GM19324 (cell line): ENCODE results near the gene TBCD.

Experiments used
- ATAC-seq: cut with Tn5 transposase; IDR thresholded peaks from one replicate; pipeline ENCODE4 v1.9.1; 2021; ENCODE audit warnings: mild to moderate bottlenecking, moderate library complexity; ENCODE audit not compliant: unreplicated experiment, low FRiP score

TBCD gene

GRCh38 chr17:82808006-82808405 is 56.1 kb downstream of the TBCD start:
- no peak for ATAC-seq

DNA sequence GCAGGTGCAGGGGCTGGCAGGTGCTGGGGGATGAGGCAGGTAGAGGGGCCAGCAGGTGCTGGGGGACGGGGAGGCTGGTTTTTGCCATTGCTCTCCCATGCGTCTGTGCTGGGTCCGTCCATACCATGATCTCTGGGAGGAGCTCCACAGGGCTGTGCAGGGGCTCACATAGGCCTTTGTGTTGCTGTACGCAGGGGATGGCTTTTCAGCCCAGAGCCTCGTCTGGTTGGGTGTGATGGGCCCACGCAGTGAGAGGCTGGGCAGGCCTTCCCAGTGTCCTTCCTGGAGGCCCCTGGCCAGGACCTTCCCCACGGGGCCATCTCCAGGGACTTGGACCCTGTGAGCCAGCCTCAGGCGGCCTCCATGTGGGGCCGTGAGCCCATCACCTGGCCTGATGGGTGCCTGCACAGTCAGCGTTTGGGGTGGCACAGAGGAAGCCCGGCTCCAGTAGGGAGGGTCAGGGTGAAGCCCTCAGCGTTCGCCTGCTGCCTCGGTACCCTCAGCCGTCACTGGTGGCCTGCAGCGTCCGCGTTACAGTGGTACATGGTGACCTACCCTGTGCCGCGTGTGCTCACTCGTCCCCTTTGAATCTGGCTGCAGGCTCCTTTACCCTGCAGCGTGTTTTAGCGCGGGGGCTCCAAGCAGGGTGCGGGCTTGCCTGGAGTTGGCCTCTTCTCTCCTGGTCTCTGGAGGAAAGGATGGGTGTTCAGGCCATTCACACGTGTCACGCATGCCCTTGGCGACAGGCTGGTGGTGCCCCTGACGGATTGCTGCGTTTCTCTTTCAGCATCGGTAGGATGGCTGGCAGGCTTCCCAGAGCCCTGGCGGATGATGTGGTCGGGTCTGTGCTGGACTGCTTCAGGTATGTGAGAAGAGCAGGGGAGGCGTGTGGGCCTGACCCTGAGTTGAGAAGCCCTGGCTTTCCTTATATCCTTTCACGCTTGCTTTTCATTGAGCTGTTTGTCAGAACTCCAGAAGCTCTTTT is 57.3 kb downstream of the TBCD start:
- ATAC-seq: no peak

- ATAC-seq: no peak
Observed at GRCh38 chr17:82810644-82811430, 59.0 kb downstream of the TBCD start.

GRCh38 chr17:82812058-82812457 is 60.2 kb downstream of the TBCD start:
- ATAC-seq: no peak

DNA sequence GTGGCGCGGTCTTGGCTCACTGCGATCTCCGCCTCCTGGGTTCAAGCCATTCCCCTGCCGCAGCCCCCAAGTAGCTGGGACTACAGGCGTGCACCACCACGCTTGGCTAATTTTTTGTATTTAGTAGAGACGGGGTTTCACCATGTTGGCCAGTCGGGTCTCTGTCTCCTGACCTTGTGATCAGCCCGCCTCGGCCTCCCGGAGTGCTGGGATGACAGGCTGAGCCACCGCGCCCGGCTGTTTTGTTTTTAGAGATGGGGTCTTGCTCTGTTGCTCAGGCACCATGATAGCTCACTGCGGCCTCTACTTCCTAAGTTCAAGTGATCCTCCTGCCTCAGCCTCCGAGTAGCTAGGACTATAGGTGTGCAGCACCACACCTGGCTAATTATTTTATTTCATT is 60.7 kb downstream of the TBCD start:
- ATAC-seq: no peak

- no peak for ATAC-seq
Observed at GRCh38 chr17:82813299-82814051, 61.6 kb downstream of the TBCD start.

DNA sequence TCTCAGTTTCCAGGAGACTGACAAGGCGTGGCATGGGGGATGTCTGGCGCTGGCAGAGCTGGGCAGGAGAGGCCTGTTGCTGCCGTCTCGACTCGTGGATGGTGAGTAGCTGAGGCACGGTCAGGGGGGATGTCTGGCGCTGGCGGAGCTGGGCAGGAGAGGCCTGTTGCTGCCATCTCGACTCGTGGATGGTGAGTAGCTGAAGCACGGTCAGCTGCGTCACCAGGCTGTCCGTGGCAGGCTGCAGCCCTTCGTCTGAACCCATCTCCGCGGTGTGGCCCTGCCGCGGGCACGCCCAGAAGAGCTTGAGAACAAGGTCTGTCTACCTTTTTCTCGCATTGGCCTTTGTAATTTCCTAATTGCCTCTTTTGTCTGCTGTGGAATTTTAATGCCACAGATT is 63.0 kb downstream of the TBCD start:
- no peak for ATAC-seq

DNA sequence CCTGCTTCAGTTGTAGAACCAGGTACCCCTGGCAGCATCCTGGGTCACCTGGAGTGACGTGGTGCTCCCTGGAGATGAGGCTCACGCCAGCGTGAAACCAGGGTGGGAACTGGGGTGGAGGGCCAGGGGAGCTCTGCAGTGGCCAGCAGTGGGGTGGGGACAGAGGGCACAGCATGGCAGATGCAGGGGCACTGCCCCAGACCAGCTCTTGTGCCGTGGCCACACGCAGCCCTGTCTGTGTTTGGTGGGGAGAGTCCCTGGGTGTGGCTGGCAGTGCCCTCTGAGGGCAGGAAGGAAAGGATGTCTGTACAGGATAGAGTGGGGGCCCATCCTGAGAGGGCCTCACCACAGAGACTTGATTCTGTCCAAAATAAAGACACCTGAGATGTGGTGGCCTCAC is 63.5 kb downstream of the TBCD start:
- no peak for ATAC-seq

DNA sequence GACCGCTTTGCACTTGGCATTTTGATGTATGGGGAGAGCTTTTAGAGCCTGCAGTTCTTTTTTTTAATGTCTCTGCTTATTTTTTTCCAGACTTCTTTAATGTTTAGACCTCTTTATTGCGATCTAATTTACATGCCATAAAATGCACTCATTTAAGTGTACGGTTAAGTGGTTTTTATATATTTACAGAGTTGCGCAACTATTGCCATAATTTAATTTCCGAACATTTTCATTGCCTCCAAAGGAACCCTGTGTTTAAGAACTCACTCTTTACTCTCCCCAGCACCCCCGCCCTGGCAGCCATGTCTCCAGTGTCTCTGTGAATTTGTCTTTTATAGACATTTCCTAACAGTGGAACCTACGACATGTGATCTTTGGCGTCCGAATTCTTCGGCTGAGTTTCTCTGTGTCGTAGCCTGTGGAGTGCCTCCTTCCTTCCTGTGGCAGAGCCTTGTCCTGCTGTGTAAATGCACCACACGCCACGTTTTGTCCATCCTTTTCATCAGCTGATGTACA is 64.0 kb downstream of the TBCD start:
- no peak for ATAC-seq

DNA sequence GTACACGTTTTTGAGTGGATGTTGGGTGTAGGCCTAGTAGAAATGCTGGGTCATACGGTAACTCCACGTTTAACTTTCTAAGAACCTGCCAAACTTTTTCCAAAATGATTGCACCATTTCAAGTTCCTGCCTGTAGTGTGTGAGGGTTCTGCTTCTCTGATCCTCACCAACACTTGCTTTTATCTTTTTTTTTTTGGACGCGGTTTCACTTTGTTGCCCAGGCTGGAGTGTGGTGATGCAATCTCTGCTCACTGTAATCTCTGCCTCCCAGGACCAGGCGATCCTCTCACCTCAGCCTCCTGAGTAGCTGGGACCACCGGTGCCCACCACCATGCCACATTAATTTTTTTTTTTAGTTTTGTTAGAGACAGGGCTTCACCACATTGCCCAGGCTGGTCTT is 64.5 kb downstream of the TBCD start:
- no peak for ATAC-seq

- no peak for ATAC-seq
Observed at GRCh38 chr17:82817947-82818346, 66.1 kb downstream of the TBCD start.

- ATAC-seq: no peak
Observed at GRCh38 chr17:82820278-82821251, 68.7 kb downstream of the TBCD start.

DNA sequence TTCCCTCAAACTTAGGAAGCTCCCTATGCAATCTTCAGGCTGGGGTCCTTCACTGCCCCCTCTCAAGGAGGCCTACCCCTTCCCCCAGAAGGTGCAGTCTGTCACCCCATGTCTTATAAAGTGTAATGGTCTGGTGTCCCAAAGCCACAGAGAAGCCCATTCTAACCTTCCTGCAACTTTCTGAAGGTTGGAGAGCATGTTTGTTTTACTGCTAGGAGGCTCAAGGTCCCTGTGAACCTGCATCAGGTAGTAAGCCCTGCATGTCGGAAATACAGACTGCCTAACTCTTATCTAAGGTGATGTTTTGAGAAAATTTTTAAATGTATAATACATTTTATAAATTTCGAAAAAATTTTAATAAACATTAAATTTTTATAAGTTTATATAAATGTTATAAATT is 69.7 kb downstream of the TBCD start:
- no peak for ATAC-seq

- ATAC-seq: no peak
Observed at GRCh38 chr17:82822281-82822680, 70.4 kb downstream of the TBCD start.

GRCh38 chr17:82823004-82823403 is 71.1 kb downstream of the TBCD start:
- no peak for ATAC-seq

DNA sequence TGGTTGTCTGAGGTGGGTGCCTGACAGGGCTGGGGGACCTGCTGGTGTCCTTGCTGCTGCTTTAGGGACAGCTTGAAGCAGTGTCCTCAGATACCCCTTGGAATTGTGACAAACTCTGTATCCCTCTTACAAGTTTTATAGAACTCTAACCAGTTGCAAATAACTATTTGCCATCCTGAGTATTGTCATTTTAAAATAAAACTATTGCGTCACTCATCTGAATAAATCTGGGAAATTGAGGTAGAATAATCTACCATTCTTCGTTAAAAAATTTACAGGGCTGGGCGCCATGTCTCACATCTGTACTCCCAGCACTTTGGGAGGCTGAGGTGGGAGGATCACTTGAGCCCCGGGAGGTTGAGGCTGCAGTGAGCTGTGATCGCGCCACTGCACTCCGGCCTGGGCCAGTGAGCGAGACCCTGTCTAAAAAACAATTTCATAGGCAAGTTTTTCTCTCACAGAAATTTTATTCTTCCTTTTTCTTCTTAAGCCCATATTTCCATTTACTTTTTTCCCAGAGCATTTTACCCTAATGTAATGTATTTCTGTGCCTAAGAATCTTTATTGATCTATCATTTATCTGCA is 73.8 kb downstream of the TBCD start:
- ATAC-seq: no peak

DNA sequence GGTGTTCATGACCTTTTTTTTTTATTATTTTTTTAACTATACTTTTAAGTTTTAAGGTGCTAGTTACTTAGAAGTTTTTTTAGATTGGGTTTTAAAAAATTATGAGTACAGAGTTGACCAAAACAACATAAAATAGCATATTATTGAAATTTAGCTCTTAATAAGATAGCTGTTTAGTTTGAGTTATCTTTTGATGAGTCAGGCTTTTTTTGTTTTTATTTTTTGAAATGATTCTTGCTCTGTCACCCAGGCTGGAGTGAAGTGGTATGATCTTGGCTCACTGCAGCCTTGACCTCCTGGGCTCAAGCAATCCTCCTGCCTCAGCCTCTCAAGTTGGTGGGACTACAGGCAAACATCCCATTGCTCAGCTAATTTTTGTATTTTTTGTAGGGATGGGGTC is 74.3 kb downstream of the TBCD start:
- ATAC-seq: no peak

- ATAC-seq: no peak
Observed at GRCh38 chr17:82826956-82827355, 75.1 kb downstream of the TBCD start.

- no peak for ATAC-seq
Observed at GRCh38 chr17:82828875-82829487, 77.1 kb downstream of the TBCD start.
